ENCODE measurements around the gene PRDM7.
A peak's percentile ranks its signal among the peaks of the same experiment; 100 is the strongest.

The PRDM7 gene

DNA sequence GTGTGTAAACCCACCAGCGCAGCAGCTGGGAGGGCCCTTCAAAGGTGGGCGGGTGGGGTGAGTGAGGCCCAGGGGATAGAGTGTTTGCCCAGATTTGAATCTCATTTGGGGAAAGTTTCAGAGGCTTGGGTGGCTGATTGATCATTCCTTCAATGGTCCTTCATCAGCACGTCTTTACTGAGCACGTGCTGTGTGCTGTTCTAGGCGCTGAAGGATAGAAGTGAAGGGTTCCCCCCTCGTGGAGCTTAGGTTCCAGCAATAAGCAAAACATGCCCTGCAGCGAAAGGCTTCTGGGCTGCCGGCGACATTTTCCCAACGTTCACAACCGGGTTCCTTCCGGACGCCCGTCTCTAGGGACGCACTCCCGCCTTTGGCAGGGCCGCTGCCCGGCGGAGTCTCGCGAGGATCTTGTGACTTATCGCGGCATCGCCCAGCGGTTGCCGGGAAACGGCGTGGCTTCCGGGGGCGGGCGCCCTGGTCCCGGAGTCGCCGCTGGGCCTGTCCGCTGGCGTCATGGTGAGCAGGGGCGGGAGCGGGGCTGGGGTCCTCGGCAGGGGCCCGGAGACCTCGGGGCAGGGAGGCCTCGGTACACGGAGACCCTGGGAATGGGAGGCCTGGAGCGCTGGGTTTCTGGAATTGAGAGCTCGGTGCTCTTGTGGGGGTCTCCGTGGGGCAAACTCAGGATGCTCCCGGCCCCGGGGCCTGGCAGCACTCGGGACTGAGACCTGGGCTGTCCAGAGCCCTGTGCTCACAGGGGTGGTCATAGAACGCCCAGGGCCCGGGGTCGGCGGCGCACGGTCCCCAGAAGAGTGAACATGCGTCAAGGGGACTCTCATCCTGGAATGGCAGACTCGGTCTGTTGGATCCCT, 54.7 kb downstream of the PRDM7 start:
- peaks cover 9% of the 10 kb centered on the region for H3K79me2 ChIP-seq
- H3K27me3 ChIP-seq (ENCODE audit: control insufficient read depth, insufficient read depth, low read length) = no peaks in the 10 kb centered on the region
- no peaks in the 10 kb centered on the region for H3K36me3 ChIP-seq (ENCODE audit: control insufficient read depth, insufficient read depth, low read length)
- no peaks in the 10 kb centered on the region for H3K9me3 ChIP-seq (ENCODE audit: control insufficient read depth, low read length)
- TF ChIP-seq, protein P1, sequence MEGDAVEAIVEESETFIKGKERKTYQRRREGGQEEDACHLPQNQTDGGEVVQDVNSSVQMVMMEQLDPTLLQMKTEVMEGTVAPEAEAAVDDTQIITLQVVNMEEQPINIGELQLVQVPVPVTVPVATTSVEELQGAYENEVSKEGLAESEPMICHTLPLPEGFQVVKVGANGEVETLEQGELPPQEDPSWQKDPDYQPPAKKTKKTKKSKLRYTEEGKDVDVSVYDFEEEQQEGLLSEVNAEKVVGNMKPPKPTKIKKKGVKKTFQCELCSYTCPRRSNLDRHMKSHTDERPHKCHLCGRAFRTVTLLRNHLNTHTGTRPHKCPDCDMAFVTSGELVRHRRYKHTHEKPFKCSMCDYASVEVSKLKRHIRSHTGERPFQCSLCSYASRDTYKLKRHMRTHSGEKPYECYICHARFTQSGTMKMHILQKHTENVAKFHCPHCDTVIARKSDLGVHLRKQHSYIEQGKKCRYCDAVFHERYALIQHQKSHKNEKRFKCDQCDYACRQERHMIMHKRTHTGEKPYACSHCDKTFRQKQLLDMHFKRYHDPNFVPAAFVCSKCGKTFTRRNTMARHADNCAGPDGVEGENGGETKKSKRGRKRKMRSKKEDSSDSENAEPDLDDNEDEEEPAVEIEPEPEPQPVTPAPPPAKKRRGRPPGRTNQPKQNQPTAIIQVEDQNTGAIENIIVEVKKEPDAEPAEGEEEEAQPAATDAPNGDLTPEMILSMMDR (IDR thresholded peaks at IDR 0.05) = no peak
- H3K4me1 ChIP-seq = peaks cover 14% of the 10 kb centered on the region
- H3K27ac ChIP-seq = peak overlapping the region; percentile 67
- peak overlapping the region; percentile 63 for H2AFZ ChIP-seq
- peak overlapping the region; percentile 79 for H3K4me3 ChIP-seq (ENCODE audit: low read depth, low read length)
- H3K4me2 ChIP-seq (ENCODE audit: low read length) = peak overlapping the region; percentile 93
- H3K9ac ChIP-seq = peak overlapping the region; percentile 34

DNA sequence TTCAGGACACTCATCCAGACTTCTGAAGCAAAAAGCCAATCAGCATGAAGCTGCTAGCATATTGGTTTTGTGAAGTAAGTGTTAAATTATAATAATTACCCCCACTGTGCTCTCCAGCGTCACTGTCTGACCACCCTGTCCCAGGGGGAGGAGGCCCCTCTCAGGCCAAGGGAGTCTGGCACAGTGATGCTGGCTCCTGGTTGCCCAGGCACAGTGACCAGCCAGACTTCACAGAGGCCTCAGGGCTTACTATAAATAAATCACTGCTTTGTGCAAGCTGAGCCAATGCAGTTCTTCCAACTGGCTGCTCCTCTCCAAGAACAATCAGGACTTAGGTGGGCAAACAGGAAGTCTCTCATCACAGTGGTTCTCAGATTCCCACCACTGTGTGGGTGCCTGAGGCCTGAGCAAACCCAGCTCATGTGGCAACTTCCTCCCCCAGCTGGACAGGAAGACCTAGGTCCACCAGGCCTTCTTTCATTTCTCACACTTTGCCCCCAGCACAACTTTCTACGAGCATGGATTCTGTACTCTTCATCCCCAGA, 56.2 kb downstream of the PRDM7 start:
- Histone ChIP-seq H3K79me2 (peaks cover 9% of the 10 kb centered on the region), H3K27ac (no peak overlapping the region), H3K4me1 (peaks cover 14% of the 10 kb centered on the region), H3K9ac (no peak overlapping the region), H3K36me3 (ENCODE audit: control insufficient read depth, insufficient read depth, low read length) (no peaks in the 10 kb centered on the region), H2AFZ (no peak overlapping the region), H3K9me3 (ENCODE audit: control insufficient read depth, low read length) (no peaks in the 10 kb centered on the region), H3K4me3 (ENCODE audit: low read depth, low read length) (no peak overlapping the region), H3K4me2 (ENCODE audit: low read length) (no peak overlapping the region), H3K27me3 (ENCODE audit: control insufficient read depth, insufficient read depth, low read length) (no peaks in the 10 kb centered on the region)
- TF ChIP-seq, protein P1 (IDR thresholded peaks at IDR 0.05) = no peak

DNA sequence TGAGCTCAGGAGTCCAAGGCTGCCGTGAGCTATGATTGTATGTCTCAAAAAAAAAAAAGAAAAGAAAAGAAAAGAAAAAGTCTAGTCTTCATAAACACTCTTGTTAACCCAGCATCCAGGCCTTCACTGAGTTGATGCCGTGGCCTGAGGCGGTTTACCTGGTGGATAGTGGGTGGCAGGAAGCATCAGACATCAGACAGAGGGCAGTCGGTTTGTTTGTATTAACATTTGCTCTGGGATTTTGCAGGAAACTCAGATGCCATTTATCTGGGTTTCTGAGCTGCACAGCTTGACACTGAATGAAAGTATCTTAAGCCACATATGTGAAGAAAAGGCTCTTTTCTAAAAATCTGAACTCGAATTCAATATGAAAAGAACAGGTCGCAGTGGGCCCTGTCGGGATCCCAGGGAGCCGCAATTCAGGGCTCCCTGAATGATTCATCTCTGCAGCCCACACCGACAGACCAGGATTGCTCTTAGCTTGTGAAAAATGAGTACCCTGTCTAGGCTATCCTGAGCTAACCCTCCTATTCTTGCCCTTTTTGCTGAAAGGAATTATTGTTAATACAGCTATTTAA, 56.8 kb downstream of the PRDM7 start:
- Histone ChIP-seq H3K79me2 (peaks cover 9% of the 10 kb centered on the region), H3K27ac (peak overlapping the region; percentile 39), H3K27me3 (ENCODE audit: control insufficient read depth, insufficient read depth, low read length) (no peaks in the 10 kb centered on the region), H3K4me3 (ENCODE audit: low read depth, low read length) (peak overlapping the region; percentile 62), H2AFZ (peak overlapping the region; percentile 96), H3K9ac (no peak overlapping the region), H3K4me2 (ENCODE audit: low read length) (peak overlapping the region; percentile 89), H3K4me1 (peaks cover 14% of the 10 kb centered on the region), H3K9me3 (ENCODE audit: control insufficient read depth, low read length) (no peaks in the 10 kb centered on the region), H3K36me3 (ENCODE audit: control insufficient read depth, insufficient read depth, low read length) (no peaks in the 10 kb centered on the region)
- TF ChIP-seq, protein P1 (IDR thresholded peaks at IDR 0.05) = no peak

DNA sequence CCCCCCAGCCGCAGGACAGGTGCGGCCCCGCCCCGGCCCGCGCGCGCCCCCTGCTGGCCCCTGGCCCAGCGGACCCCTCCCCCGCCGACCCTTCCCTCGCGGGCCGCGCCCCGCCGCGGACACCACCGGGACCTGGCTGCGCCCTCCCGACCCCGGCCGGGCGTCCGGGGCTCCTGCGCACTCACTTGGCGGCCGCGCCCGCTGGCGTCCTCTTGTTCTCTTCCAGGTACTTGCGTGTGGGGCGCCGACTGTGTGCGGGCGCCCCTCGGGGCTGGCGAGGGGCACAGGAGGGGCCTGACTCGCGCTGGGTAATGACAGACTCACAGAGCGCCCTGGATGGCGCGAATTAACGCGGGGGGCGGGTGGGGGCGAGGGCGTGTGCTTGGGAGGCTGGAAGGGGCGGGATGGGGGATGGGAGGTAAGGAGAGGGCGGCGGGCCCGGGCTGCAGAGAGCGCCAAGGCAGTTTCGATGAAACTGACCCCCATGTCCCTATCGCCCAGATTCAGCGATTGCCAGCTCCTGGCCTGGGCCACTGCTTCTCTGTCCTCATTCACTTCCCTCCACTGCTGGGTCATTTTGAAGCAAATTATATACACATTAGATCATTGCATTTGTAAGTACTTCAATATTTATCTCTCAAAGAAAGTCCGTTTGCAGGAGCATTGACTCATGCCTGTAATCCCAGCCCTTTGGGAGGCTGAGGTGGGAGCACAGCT, 57.4 kb downstream of the PRDM7 start:
- Histone ChIP-seq H3K27me3 (ENCODE audit: control insufficient read depth, insufficient read depth, low read length) (no peaks in the 10 kb centered on the region), H2AFZ (peak overlapping the region; percentile 96), H3K4me3 (ENCODE audit: low read depth, low read length) (peak overlapping the region; percentile 62), H3K4me1 (peaks cover 14% of the 10 kb centered on the region), H3K79me2 (peaks cover 9% of the 10 kb centered on the region), H3K9ac (peak overlapping the region; percentile 84), H3K9me3 (ENCODE audit: control insufficient read depth, low read length) (no peaks in the 10 kb centered on the region), H3K4me2 (ENCODE audit: low read length) (peak overlapping the region; percentile 89), H3K27ac (peak overlapping the region; percentile 39), H3K36me3 (ENCODE audit: control insufficient read depth, insufficient read depth, low read length) (no peaks in the 10 kb centered on the region)
- TF ChIP-seq, protein P1 (IDR thresholded peaks at IDR 0.05) = peak; percentile 26

All from parathyroid adenoma (tissue), 2 donors.